Small intestine (tissue), 7 donors: ENCODE data around the gene CD2AP. TPM values are rescaled to one million over a fixed set of nuclear protein-coding genes. Genes with fewer than 3 reads are reported as not detected.
A peak's percentile ranks its signal among the peaks of the same experiment; 100 is the strongest.

ENCODE experiments used
- DNase-seq, 2 donors: peaks; one replicate each; pipeline versions ENCODE4 v3.0.0 to v3.0.0-alpha.2; 2013
- FAIRE-seq: peaks from 2 replicates; lab custom pipeline; 2012; peaks lifted over from hg19 to GRCh38; lab: Jason Lieb, UNC
- H3K27ac ChIP-seq, 3 donors: one replicate each; pipeline ENCODE4 v1.5.1; 2013; ENCODE audit warnings: low read length in 2 of 3, mild to moderate bottlenecking in 2 of 3, control low read depth in 1 of 3, inconsistent platforms in 1 of 3, low read depth in 1 of 3, moderate library complexity in 1 of 3
- H3K27me3 ChIP-seq, 3 donors: one replicate each; pipeline ENCODE4 v1.6.1; 2013; ENCODE audit warnings: low read length in 3 of 3, inconsistent platforms in 1 of 3; ENCODE audit not compliant: control insufficient read depth in 3 of 3, insufficient read depth in 3 of 3
- H3K36me3 ChIP-seq, 3 donors: one replicate each; pipeline ENCODE4 v1.6.1; 2013; ENCODE audit warnings: low read length in 3 of 3, inconsistent platforms in 1 of 3, low read depth in 1 of 3, mild to moderate bottlenecking in 1 of 3, moderate library complexity in 1 of 3; ENCODE audit not compliant: control insufficient read depth in 3 of 3, insufficient read depth in 2 of 3
- H3K4me1 ChIP-seq, 3 donors: one replicate each; pipeline ENCODE4 v1.6.1; 2013; ENCODE audit warnings: low read length in 2 of 3, inconsistent platforms in 1 of 3, low read depth in 1 of 3, mild to moderate bottlenecking in 1 of 3, moderate library complexity in 1 of 3; ENCODE audit not compliant: control insufficient read depth in 3 of 3, insufficient read depth in 2 of 3
- H3K4me3 ChIP-seq, 3 donors: one replicate each; pipeline ENCODE4 v1.5.1; 2013; ENCODE audit warnings: low read length in 3 of 3, control low read depth in 1 of 3, inconsistent platforms in 1 of 3, low read depth in 1 of 3, mild to moderate bottlenecking in 1 of 3, moderate library complexity in 1 of 3
- H3K9me3 ChIP-seq, 2 donors: one replicate each; pipeline ENCODE4 v1.6.1; 2013; ENCODE audit warnings: low read depth in 1 of 2, low read length in 1 of 2; ENCODE audit not compliant: control insufficient read depth in 2 of 2, insufficient read depth in 1 of 2
- WGBS, 3 donors: extraction: QIAGEN DNeasy Blood & Tissue Kit; methylation state at CpG; one replicate each; pipeline ENCODE4 v1.1.7; 2013; 5-methylcytosine and 5-hydroxymethylcytosine counted together
- polyA plus RNA-seq, 4 donors: library from polyadenylated mRNA; stranded (reverse) in 3 of 4; unstranded in 1 of 4; fragments of 200-250 nt in 3 of 4; fragments of 120-200 nt in 1 of 4; gene quantifications; one replicate each; pipeline versions ENCODE4 v1.2.1 to v1.2.3, GENCODE V29; 2013
- donor health status: healthy with polysubstance abuse.
- donor health status: control.
- donor health status: control.
- donor health status: Bipolar disorder and iron deficiency.
- donor health status: healthy.

Gene CD2AP
- polyA plus RNA-seq, 4 donors = 24.4 to 68.7 (median 63.0) TPM

DNA sequence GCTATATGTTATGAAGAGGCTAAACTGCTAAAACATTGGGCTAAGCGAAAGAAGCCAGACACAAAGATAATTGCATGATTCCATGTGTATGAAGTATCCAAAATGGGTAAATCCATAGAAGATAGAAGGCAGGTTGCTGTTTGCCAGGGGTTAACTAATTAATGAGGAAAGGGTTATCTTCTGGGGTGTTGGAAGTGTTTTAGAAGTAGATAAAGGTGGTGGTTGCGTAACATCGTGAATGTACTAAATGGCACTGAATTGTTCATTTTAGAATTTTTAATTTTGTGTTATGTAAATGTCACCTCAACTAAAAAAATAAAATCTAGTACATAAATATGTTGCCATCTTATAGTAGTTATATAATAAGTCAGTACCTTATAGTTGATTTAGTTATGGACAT lies 116.4 kb downstream of the CD2AP start:
- FAIRE-seq (no peak), DNase-seq (no peak)
- 90 to 97% (median 96%) methylated on average over 3 of the region's 3 CpGs for WGBS, 3 donors
- H3K4me3 ChIP-seq = no peak overlapping the region
- H3K27ac ChIP-seq = no peak overlapping the region
- no peaks in the 10 kb centered on the region for H3K27me3 ChIP-seq
- peaks cover 7 to 14% (median 13%) of the 10 kb centered on the region in 3 donors for H3K36me3 ChIP-seq
- no peaks in the 10 kb centered on the region for H3K4me1 ChIP-seq
- no peaks in the 10 kb centered on the region for H3K9me3 ChIP-seq

DNA sequence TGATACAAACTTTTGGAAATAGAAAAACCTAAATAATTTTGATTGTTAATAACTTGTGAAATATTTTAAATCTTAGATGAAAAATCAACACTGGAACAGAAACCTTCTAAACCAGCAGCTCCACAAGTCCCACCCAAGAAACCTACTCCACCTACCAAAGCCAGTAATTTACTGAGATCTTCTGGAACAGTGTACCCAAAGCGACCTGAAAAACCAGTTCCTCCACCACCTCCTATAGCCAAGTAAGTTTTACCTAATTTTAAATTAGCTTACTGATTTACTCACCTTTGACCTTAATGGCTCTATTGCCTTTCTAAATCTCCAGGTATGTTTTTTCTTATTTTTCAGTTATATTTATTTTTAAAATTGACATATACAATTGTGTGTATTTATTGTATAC lies 118.2 kb downstream of the CD2AP start:
- Histone ChIP-seq H3K36me3 (peaks cover 7 to 14% (median 11%) of the 10 kb centered on the region in 3 donors), H3K9me3 (no peaks in the 10 kb centered on the region), H3K27me3 (no peaks in the 10 kb centered on the region), H3K4me3 (no peak overlapping the region), H3K27ac (peak overlapping the region in 1 of 3 donors; percentile 6), H3K4me1 (no peaks in the 10 kb centered on the region)
- 29 to 72% (median 40%) methylated on average over 1 of the region's 1 CpG for WGBS, 3 donors
- peak; percentile 49 to 62 for DNase-seq
- FAIRE-seq = no peak

DNA sequence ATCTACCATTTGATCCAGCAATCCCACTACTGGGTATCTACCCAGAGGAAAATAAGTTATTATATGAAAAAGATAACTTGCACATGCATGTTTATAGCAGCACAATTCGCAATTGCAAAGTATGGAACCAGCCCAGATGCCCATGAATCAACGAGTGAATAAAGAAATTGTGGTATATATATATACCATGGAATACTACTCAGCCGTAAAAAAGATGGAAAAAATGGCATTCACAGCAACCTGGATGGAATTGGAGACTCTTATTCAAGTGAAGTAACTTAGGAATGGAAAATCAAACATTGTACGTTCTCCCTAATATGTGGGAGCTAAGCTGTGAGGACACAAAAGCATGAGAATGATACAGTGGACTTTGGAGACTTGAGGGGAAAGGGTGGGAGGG lies 120.8 kb downstream of the CD2AP start:
- Histone ChIP-seq H3K27me3 (no peaks in the 10 kb centered on the region), H3K4me3 (no peak overlapping the region), H3K27ac (no peak overlapping the region), H3K4me1 (no peaks in the 10 kb centered on the region), H3K9me3 (no peaks in the 10 kb centered on the region), H3K36me3 (peaks cover 7 to 10% (median 8%) of the 10 kb centered on the region in 3 donors)
- 84 to 96% (median 95%) methylated on average over 4 of the region's 4 CpGs for WGBS, 3 donors
- DNase-seq (no peak), FAIRE-seq (no peak)

DNA sequence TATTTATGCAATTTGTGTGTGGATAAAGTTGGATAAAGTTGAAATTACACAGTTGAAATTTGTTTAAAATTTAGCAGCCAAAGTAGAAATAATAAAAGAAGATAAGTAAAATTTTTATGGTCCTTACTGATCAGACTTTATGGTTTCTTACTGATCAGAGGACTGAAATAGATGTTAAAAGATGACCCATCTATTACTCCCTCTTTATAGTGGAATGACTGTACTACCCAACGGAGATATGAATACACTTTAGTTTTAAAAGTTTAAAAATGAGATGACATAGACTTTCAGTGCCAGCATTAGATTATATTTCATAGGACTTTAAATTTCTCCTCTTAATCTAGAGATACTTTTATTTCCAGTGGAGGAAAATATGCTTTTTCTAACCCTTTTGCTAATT lies 121.9 kb downstream of the CD2AP start:
- no peak for DNase-seq
- WGBS, 3 donors = 49 to 65% (median 56%) methylated on average over 1 of the region's 1 CpG
- H3K4me3 ChIP-seq = no peak overlapping the region
- FAIRE-seq = no peak
- no peaks in the 10 kb centered on the region for H3K27me3 ChIP-seq
- H3K27ac ChIP-seq = no peak overlapping the region
- H3K4me1 ChIP-seq = no peaks in the 10 kb centered on the region
- peaks cover 7 to 10% (median 8%) of the 10 kb centered on the region in 3 donors for H3K36me3 ChIP-seq
- no peaks in the 10 kb centered on the region for H3K9me3 ChIP-seq

DNA sequence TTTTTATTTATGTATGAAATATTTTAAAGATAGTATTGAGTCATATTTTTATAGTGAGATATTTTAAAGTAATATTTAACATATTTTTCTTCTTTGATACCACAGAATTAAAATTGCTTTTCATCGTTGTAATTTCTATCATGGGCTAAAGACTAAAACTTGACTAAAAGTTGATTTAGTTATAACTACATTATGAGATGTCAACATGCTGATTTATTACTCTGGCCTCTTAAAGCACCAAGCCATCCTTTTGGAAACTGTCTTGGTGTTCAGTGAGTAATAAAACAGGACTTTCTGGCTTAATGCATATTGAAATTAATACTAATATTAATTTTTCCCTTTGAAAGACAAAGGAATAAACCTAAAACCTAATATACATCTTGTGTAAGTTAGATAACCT lies 125.6 kb downstream of the CD2AP start:
- WGBS, 3 donors = 83 to 88% (median 86%) methylated on average over 1 of the region's 1 CpG
- H3K4me1 ChIP-seq = no peaks in the 10 kb centered on the region
- H3K27me3 ChIP-seq = no peaks in the 10 kb centered on the region
- FAIRE-seq = no peak
- H3K4me3 ChIP-seq = no peak overlapping the region
- H3K9me3 ChIP-seq = no peaks in the 10 kb centered on the region
- no peak for DNase-seq
- no peak overlapping the region for H3K27ac ChIP-seq
- peaks cover 0 to 6% (median 3%) of the 10 kb centered on the region in 3 donors for H3K36me3 ChIP-seq

DNA sequence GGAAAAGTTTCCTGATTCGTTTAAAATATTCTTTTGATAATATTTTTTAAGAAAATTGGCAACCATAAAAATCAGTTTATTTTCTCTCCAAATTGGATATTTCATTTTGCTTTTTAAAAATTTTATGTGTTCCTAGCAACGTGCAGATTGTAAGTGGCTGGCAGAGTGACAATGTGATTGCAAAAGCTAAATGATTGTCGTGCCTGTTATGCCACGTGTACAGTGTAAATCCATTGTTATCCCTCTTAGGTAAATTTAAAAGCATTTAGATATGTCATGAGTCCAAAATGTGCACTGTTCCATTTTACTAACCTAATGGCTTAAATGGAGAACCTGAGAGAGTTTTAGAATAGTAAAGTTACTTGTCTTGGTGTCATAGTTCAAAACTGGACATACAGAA lies 126.4 kb downstream of the CD2AP start:
- Histone ChIP-seq H3K27ac (no peak overlapping the region), H3K36me3 (peaks cover 0 to 6% (median under 1%) of the 10 kb centered on the region in 3 donors), H3K9me3 (no peaks in the 10 kb centered on the region), H3K4me1 (no peaks in the 10 kb centered on the region), H3K27me3 (no peaks in the 10 kb centered on the region), H3K4me3 (no peak overlapping the region)
- 33 to 61% (median 45%) methylated on average over 4 of the region's 4 CpGs for WGBS, 3 donors
- DNase-seq = no peak
- FAIRE-seq = no peak

DNA sequence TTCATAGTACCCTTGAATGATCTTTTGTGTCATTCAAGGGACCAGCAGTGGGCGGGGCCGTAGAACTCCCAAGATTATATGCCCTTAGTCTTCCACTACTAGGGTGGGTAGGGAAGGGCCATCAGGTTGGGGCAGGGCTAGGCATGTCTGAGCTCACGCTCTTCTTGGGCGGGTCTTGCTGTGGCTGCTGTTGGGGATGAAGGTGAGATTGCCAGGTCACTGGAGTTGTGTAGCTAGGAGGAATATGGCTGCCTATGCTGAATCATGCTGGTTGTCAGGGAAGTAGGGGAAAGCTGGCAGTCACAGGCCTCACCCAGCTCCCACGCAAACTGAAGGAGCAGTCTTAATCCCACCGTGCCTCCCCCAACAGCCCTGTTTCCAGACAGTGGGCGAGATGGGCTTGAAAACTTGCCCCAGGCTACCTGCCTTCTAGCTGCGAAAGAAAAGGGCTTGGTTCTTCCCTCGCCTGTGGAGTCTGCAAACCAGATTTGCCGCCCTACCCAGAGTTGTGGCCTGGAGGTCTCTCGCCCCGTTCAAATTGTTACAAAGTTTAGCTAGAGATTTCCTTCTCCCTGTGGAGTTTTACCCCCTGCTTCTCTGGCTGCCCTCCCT lies 144.4 kb downstream of the CD2AP start:
- H3K4me3 ChIP-seq = no peak overlapping the region
- 91 to 94% (median 92%) methylated on average over 12 of the region's 12 CpGs for WGBS, 3 donors
- H3K9me3 ChIP-seq = peaks cover 0 to 8% of the 10 kb centered on the region in 2 donors
- H3K36me3 ChIP-seq = peaks cover 5 to 18% (median 15%) of the 10 kb centered on the region in 3 donors
- DNase-seq (no peak), FAIRE-seq (no peak)
- no peaks in the 10 kb centered on the region for H3K4me1 ChIP-seq
- no peaks in the 10 kb centered on the region for H3K27me3 ChIP-seq
- no peak overlapping the region for H3K27ac ChIP-seq

DNA sequence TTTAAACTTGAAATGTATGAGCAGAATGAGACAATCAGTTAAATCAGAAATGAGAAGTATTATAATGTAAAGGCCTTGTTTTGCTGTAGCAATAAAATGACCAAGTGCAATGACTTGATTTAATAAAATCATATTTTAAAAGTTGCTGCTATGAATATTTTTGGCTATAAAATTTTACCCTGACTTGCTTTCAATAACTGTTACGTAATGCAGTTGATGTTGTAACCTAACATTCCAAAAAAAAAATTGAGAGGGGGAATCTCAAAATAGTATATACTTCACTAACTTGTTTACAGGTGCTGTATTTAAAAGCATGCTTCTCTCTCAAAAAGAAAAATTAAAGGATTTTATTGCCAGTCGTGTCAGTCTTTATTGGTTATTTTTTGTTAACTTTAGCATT lies 149.2 kb downstream of the CD2AP start:
- WGBS, 3 donors = 76 to 92% (median 91%) methylated on average over 2 of the region's 2 CpGs

More for the DNA sequence above, 149.2 kb downstream of the CD2AP start:
- Histone ChIP-seq H3K27me3 (no peaks in the 10 kb centered on the region), H3K27ac (no peak overlapping the region), H3K9me3 (peaks cover 0 to 8% of the 10 kb centered on the region in 2 donors), H3K4me3 (no peak overlapping the region), H3K4me1 (peaks cover 0 to 5% (median 0%) of the 10 kb centered on the region in 3 donors), H3K36me3 (peaks cover 7 to 14% (median 9%) of the 10 kb centered on the region in 3 donors)
- no peak for FAIRE-seq
- no peak for DNase-seq
